Erythroblast (primary cell): ENCODE data around the gene AP1M2.

Source experiments
- GATA1 ChIP-seq: IDR thresholded peaks from 2 replicates; pipeline ENCODE4 v1.6.1; 2011; ENCODE audit warnings: low read depth, mild to moderate bottlenecking, control low read depth, low read length, moderate library complexity
- POLR2A ChIP-seq: IDR thresholded peaks from 2 replicates; pipeline ENCODE4 v1.6.1; 2011; ENCODE audit warnings: mild to moderate bottlenecking, low read length

DNA sequence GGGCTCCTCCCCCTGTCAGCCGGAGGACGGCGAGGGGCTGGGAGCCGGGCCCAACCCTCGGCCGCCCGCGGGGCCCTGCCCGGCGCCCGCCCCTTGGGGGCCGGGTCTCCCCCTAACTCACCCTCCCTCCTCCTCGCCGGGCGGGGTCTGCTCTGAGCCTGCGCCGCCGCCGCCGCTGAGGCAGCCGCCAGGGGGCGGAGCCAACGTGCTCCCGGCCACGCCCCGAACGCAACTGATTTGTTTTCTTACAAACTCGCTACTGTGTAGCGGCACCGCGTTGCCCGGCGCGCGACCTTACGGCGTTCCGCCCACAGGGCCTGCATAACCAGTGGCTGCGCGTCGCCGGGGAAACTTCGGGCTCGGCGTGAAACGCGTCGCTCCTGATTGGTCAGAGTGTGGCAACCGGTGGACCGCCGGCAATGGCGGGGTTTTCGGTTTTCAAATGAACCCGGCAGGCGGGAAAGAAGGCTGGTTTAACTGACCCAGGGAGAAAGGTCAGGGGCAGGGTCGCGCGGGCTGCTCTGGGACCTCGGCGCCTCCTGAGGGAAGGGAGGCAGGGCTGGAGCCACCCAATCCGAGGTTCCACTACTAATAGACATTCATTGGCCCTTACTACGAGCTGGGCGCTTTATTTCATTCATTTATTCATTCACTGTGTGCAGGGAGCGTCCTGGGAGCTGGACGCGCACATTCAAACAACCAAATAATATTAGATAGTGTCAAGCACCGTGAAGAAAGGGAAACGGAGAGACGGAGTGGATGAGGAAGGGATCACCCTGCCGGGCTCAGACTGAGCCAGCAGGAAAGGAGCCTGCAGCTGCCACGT is 18.1 kb downstream of the AP1M2 start, which contains the start of gene CDKN2D:
- TF ChIP-seq POLR2A (peak; percentile 72), GATA1 (no peak)
